Measurements from ENCODE around the gene PRPF4.
"Not testable (repeated sequence)": the region's sequence is repeated elsewhere in the genome, so short reads cannot be mapped to it uniquely, and the experiment has no call there.

PRPF4 gene

DNA sequence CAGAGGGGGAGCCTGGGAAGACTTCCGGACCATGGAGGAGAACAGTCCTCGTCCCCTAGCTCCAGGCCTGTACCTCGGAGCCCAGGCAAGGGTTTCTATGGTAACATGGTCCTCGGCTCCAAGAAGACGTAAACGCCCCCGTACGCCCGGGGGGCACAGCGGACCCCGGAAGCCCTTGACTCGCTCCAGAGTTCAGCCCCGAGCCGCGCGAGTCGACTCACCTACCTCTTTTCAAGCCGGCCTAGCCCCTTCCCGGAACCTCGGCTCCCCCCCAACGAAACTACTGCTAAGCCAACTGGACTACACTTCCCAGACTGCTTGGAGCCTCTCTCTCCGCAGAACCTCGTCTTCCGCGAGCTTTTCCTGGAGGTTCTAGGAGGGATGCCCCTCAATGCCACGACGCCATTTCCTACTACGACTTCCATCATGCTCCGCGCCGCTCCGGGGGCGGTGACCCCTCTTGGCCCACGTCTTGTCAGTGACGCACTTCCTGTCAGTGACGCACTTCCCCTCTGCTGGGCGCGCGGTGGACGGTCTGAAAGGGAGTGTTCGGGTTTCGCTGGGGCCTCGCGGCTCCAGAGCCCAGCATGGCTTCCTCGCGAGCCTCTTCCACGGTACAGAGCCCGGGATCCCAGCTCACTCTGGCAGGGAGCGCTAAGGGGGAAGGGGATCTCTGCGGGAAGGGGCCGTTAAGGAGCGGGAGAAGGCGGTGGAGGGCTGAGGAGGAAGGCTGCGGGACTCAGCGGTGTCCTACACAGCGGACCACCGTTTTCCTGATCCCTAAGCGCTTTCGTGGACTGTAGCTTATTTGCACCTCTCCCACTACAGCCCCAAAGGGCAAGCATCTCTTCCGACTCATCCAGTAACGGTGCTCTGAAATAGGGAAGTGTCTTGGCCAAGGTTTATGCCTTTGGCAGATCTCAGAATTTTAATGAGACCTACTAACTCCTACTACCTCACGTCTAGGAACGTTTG lies at the start of gene PRPF4, which contains the start of gene CDC26:
Gene PRPF4, plus strand, starts transcription at position 502 of the 975 bp plus-strand sequence. Its CDS starts 86 bp downstream, at position 588.
Gene CDC26, minus strand, starts transcription at position 416 of the 975 bp plus-strand sequence. CDS start 3,065 bp downstream, outside the sequence.
- Histone ChIP-seq H3K27ac (peak within 1 kb of the TSS; percentile 87 to 93), H3K27me3 (no peaks in the 10 kb centered on the region), H3K36me3 (peaks cover 39 to 58% (median 54%) of the 10 kb centered on the region in 3 donors), H3K4me1 (peaks cover 0 to 28% (median 18%) of the 10 kb centered on the region in 4 donors), H3K4me3 (peak within 1 kb of the TSS; percentile 87 to 93), H3K9me3 (no peaks in the 10 kb centered on the region)
- DNase-seq = peak; percentile 97 to 98
- TF ChIP-seq, protein P1, sequence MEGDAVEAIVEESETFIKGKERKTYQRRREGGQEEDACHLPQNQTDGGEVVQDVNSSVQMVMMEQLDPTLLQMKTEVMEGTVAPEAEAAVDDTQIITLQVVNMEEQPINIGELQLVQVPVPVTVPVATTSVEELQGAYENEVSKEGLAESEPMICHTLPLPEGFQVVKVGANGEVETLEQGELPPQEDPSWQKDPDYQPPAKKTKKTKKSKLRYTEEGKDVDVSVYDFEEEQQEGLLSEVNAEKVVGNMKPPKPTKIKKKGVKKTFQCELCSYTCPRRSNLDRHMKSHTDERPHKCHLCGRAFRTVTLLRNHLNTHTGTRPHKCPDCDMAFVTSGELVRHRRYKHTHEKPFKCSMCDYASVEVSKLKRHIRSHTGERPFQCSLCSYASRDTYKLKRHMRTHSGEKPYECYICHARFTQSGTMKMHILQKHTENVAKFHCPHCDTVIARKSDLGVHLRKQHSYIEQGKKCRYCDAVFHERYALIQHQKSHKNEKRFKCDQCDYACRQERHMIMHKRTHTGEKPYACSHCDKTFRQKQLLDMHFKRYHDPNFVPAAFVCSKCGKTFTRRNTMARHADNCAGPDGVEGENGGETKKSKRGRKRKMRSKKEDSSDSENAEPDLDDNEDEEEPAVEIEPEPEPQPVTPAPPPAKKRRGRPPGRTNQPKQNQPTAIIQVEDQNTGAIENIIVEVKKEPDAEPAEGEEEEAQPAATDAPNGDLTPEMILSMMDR (IDR thresholded peaks at IDR 0.05) = peak in 1 of 2 experiments; percentile 23
- intact Hi-C loops (cut with DNase I; ENCODE audit: low total_unique reads) = loop anchor here (5.0 to 10.0 kb wide), 3 partner anchors 51 to 379 kb away; partner anchors contain the start of genes ALAD, FKBP15 and SLC31A1

DNA sequence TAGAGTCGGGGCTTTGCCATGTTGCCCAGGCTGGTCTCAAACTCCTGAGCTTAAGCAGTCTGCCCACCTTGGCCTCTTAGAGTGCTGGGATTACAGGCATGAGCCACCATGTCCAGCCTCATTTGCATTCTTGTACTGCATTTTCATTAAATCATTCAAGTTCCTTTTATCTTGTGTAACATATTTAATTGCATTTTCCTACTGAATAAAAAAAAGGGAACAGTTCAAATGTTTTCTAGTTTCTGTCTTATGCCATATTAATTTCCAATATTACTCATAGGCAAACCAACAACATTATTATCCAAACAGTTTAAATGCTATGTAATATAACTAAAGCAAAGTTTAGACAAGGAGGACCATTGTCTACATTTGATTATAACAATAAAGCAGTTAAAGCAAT lies 48.0 kb upstream of the PRPF4 start:
- Histone ChIP-seq H3K36me3 (no peaks in the 10 kb centered on the region), H3K4me1 (peaks cover 0 to 10% (median 9%) of the 10 kb centered on the region in 4 donors), H3K4me3 (no peak overlapping the region), H3K27ac (no peak overlapping the region), H3K9me3 (no peaks in the 10 kb centered on the region), H3K27me3 (no peaks in the 10 kb centered on the region)
- TF ChIP-seq, protein P1 (IDR thresholded peaks at IDR 0.05) = no peak
- intact Hi-C loops (cut with DNase I; ENCODE audit: low total_unique reads) = loop anchor here (10.0 kb wide), 1 partner anchor 47 kb away; the partner anchor contains the start of genes CDC26 and PRPF4
- no peak for DNase-seq

DNA sequence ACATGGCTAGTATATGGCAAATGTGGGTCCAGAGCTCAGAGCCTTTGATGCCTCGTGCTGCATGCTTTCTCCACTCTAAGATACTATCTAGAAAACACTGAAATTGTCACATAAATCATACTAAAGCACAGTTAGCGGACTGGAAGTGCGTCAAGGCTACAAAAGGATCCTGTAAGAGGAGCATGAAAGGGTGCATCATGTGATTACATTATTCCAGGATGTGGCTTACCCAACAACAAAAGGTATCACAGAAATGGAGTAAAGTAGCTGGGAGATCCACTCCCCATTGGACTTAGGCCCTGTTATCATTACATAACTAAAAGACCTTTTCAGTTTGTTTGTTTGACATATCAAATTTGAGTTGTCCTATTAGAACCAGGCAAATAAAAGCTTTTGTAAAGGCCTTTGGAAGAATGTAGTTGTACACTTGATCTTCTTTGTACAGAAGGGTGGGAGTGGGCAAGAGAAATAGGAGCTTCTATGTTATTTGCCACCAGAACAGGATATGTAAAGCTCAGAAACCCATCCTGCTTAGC lies 47.3 kb upstream of the PRPF4 start:
- TF ChIP-seq, protein P1 (IDR thresholded peaks at IDR 0.05) = no peak
- intact Hi-C loops (cut with DNase I; ENCODE audit: low total_unique reads) = loop anchor here (10.0 kb wide), 1 partner anchor 47 kb away; the partner anchor contains the start of genes CDC26 and PRPF4
- no peak overlapping the region for H3K4me3 ChIP-seq
- H3K27me3 ChIP-seq = no peaks in the 10 kb centered on the region
- no peak overlapping the region for H3K27ac ChIP-seq
- H3K9me3 ChIP-seq = no peaks in the 10 kb centered on the region
- DNase-seq = no peak
- no peaks in the 10 kb centered on the region for H3K36me3 ChIP-seq
- H3K4me1 ChIP-seq = peaks cover 0 to 13% (median 6%) of the 10 kb centered on the region in 4 donors

DNA sequence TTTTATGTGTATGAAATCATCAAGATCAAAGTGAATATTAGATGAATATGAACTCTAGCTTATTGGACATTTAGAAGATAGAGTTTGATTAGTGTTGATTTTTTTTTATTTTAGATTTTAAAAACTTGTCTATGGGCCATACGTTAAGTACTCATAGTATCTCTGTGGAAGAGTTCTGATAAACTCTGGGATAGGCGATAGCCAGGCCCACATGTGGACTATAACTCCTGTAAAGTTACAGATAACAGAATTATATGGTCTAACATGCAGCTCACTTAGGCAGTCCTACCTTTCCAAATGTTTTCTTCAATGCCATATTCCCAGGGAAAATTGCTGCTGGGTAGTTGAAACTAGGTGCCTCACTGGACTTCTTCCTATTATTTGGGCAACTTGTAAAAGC lies 43.8 kb upstream of the PRPF4 start:
- Histone ChIP-seq H3K4me1 (peaks cover 0 to 20% (median 13%) of the 10 kb centered on the region in 4 donors), H3K36me3 (no peaks in the 10 kb centered on the region), H3K4me3 (no peak overlapping the region), H3K27ac (no peak overlapping the region), H3K9me3 (no peaks in the 10 kb centered on the region), H3K27me3 (no peaks in the 10 kb centered on the region)
- no peak for DNase-seq
- TF ChIP-seq, protein P1 (IDR thresholded peaks at IDR 0.05) = no peak
- intact Hi-C loops (cut with DNase I; ENCODE audit: low total_unique reads) = no loop called here

DNA sequence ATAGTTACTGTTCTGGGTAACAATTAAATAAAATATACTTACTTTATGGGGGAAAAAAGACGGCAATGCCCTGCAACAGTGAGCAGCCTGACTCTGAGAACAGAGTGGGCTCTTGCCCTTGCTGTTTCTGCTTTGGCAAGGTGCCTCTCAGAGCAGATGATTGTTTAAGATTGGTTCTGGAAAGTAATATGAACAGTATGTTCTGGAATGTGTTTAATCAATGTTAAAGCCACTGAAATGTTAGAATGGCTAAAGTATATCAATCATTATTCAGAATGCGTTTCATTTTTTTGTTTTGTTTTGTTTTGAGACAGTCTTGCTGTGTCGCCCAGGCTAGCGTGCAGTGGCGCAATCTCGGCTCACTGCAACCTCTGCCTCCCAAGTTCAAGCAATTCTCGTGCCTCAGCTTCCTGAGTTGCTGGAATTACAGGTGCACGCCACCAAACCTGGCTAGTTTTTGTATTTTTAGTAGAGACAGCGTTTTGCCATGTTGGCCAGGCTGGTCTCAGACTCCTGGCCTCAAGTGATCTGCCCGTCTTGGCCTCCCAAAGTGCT lies 39.7 kb upstream of the PRPF4 start:
- DNase-seq; intact Hi-C loops (cut with DNase I; ENCODE audit: low total_unique reads); H3K9me3 ChIP-seq; H3K27ac ChIP-seq; H3K36me3 ChIP-seq; H3K27me3 ChIP-seq; H3K4me3 ChIP-seq: not testable (repeated sequence)
- H3K4me1 ChIP-seq = peaks cover 0 to 33% (median 22%) of the 10 kb centered on the region in 4 donors
